Tibial artery (tissue), 4 donors: ENCODE data around the gene LRRN2.
A peak's percentile ranks its signal among the peaks of the same experiment; 100 is the strongest.

Source experiments
- DNase-seq, 2 donors: peaks; one replicate each; pipeline ENCODE4 v3.0.0-alpha.2; 2019
- H3K27ac ChIP-seq, 2 donors: fragments of 200-600 bp; sonication (generic) in 1 of 2; 1 replicate in 1 of 2; 2 replicates in 1 of 2; pipeline ENCODE4 v1.5.1; 2018 to 2019; ENCODE audit warnings: mild to moderate bottlenecking in 1 of 2
- H3K27me3 ChIP-seq, 2 donors: fragments of 200-600 bp; sonication (generic) in 1 of 2; one replicate each; pipeline versions ENCODE4 v1.5.1 to v1.6.0; 2016 to 2019
- H3K36me3 ChIP-seq, 3 donors: fragments of 200-600 bp; sonication (generic) in 2 of 3; one replicate each; pipeline ENCODE4 v1.5.1; 2016 to 2019; ENCODE audit warnings: mild to moderate bottlenecking in 2 of 3
- H3K4me1 ChIP-seq, 4 donors: fragments of 200-600 bp; sonication (generic) in 2 of 4; 1 replicate in 3 of 4; 2 replicates in 1 of 4; pipeline ENCODE4 v1.5.1; 2016 to 2019
- H3K4me3 ChIP-seq, 2 donors: fragments of 200-600 bp; sonication (generic) in 1 of 2; 1 replicate in 1 of 2; 2 replicates in 1 of 2; pipeline ENCODE4 v1.5.1; 2018 to 2019; ENCODE audit warnings: mild to moderate bottlenecking in 2 of 2
- H3K9me3 ChIP-seq, 3 donors: fragments of 200-600 bp; sonication (generic) in 1 of 3; one replicate each; pipeline ENCODE4 v1.5.1; 2016 to 2019
- CTCF ChIP-seq, 2 experiments: fragments of 200-600 bp in 1 of 2; fragments of 450-650 bp in 1 of 2; IDR thresholded peaks; one replicate each; pipeline ENCODE4 v1.5.1; 2017 to 2019; ENCODE audit warnings: antibody characterized with exemption in 2 of 2, mild to moderate bottlenecking in 1 of 2, moderate library complexity in 1 of 2
- intact Hi-C: fragments of 100-400 bp; cut with DNase I; formaldehyde crosslinking; loops from one replicate; pipeline ENCODE4 v1.15.0; 2023; ENCODE audit warnings: low total_unique reads

The LRRN2 gene

GRCh38 chr1:204705888-204706837 is 20.6 kb upstream of the LRRN2 start:
- TF ChIP-seq CTCF (IDR thresholded peaks at IDR 0.05), result no peak
- Histone ChIP-seq H3K4me3 (no peak overlapping the region), H3K9me3 (no peaks in the 10 kb centered on the region), H3K4me1 (no peaks in the 10 kb centered on the region), H3K27ac (no peak overlapping the region), H3K27me3 (peaks cover 0 to 56% of the 10 kb centered on the region in 2 donors), H3K36me3 (no peaks in the 10 kb centered on the region)
- intact Hi-C loops, result no loop called here
- DNase-seq, result peak in 1 of 2 donors; percentile 11

DNA sequence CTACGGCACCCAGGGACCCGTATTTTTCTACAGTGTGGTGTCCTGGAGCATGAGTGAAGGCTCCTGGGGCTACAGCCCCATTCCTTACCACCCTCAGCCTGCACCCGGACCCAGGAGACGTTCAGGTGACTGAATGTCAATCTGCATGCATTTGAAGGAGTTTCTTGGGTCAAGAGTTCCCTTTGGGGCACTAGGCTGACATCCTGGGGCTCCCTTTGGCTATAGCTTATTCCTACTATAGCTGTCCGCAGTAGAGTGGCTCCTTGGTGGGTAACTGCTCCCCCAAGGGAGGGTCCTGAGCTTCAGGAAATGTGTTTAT is 19.9 kb upstream of the LRRN2 start:
- H3K9me3 ChIP-seq, result no peaks in the 10 kb centered on the region
- intact Hi-C loops, result no loop called here
- no peak overlapping the region for H3K27ac ChIP-seq
- no peak for DNase-seq
- H3K4me1 ChIP-seq, result no peaks in the 10 kb centered on the region
- no peak for TF ChIP-seq CTCF (IDR thresholded peaks at IDR 0.05)
- H3K36me3 ChIP-seq, result no peaks in the 10 kb centered on the region
- peaks cover 0 to 53% of the 10 kb centered on the region in 2 donors for H3K27me3 ChIP-seq
- H3K4me3 ChIP-seq, result no peak overlapping the region

- intact Hi-C loops, result no loop called here
- no peak for DNase-seq
- TF ChIP-seq CTCF (IDR thresholded peaks at IDR 0.05), result no peak
- Histone ChIP-seq H3K4me1 (no peaks in the 10 kb centered on the region), H3K4me3 (no peak overlapping the region), H3K9me3 (no peaks in the 10 kb centered on the region), H3K36me3 (no peaks in the 10 kb centered on the region), H3K27ac (no peak overlapping the region), H3K27me3 (peaks cover 0 to 48% of the 10 kb centered on the region in 2 donors)
Measured at GRCh38 chr1:204704794-204705492, 19.4 kb upstream of the LRRN2 start.

- H3K27me3 ChIP-seq, result peaks cover 0 to 46% of the 10 kb centered on the region in 2 donors
- no peak for TF ChIP-seq CTCF (IDR thresholded peaks at IDR 0.05)
- H3K9me3 ChIP-seq, result no peaks in the 10 kb centered on the region
- no peak overlapping the region for H3K4me3 ChIP-seq
- no peak overlapping the region for H3K27ac ChIP-seq
- no peaks in the 10 kb centered on the region for H3K4me1 ChIP-seq
- intact Hi-C loops, result no loop called here
- no peak for DNase-seq
- no peaks in the 10 kb centered on the region for H3K36me3 ChIP-seq
Measured at GRCh38 chr1:204703826-204704612, 18.5 kb upstream of the LRRN2 start.

DNA sequence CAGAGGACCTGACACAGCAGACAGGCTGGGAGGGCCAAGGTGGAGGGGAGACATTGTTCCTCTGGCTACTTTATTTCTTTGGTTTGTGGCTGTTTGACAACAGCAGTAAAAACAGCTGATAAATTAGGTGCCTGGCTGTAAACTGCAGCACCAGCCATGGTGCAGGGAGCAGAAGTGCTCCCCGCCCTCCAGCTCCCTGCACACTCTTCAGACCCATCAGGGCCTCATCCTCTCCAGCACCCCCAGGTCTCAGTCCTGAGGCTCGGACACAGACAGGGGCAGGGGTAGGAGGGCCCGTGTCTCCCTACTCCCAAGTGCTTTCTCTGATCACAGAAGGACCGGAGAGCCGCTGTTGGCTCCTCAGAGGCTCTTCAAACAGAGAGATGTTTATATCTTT is 17.7 kb upstream of the LRRN2 start:
- no peak overlapping the region for H3K27ac ChIP-seq
- intact Hi-C loops, result no loop called here
- no peak overlapping the region for H3K4me3 ChIP-seq
- no peak for TF ChIP-seq CTCF (IDR thresholded peaks at IDR 0.05)
- no peaks in the 10 kb centered on the region for H3K4me1 ChIP-seq
- H3K9me3 ChIP-seq, result no peaks in the 10 kb centered on the region
- peaks cover 0 to 41% of the 10 kb centered on the region in 2 donors for H3K27me3 ChIP-seq
- DNase-seq, result peak in 1 of 2 donors; percentile 28
- no peaks in the 10 kb centered on the region for H3K36me3 ChIP-seq
